ENCODE results near the gene PBX2.
"Not testable (repeated sequence)": the region's sequence is repeated elsewhere in the genome, so short reads cannot be mapped to it uniquely, and the experiment has no call there.

PBX2 gene

DNA sequence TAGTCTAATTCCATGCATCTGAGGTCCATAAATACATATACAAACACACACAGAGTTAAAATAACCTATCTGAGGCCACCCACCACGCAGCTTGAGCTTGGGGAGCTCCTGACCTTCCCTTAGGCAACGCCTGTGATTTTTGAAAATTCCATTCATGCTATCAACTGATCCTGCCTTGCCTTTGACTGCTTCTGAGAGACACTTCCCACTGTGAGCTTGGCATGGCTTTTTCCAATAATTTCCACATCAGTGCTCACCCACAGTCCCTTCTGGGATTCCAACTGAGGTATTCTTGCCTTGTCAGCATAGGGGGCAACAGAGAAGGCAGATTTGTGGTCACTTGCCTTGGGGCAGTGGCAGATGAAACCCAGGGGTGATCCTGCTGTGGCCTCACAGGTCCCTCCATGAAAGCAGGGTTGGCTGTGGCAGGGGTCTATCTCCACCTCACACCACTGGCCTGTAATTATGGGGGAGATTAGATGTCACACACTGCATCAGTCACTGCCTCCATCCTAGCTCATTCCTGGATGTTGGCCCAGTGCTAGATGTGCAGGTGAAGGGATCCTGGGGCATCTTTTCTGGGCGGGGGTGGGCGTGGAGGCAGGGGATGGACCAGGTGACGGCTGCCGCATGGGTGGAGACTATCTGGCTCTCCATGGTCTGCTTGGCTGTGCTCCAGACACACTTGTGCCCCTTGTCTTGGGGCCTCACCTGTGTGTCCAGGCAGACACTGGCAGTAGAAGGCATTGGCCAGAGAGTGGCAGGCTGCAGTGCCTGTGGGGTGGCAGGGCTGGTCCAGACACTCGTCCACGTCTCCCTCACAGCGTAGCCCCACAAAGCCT lies 13.6 kb upstream of the PBX2 start:
- no peak for DNase-seq (ENCODE audit: low read depth in 2 of 2)

DNA sequence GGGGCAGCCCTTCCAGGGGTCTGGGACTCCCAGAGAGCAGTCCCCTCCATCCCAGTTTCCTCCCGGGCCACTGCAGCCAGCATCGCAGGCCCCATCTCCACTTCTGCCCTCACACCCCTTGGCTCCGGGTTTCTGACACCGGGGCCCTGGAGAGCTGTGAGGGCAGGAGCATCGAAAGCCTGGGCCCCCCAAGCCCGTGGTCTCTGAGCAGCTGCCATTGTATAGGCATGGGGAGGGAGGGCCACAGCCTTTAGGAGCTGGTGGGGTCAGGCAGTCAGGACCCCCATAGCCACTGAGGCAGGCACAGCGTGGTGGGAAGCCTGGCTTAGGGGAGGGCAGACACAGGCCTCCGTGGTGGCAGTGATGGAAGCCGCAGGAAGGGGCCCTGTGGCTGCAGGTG lies 12.2 kb upstream of the PBX2 start:
- no peak for DNase-seq (ENCODE audit: low read depth in 2 of 2)

DNA sequence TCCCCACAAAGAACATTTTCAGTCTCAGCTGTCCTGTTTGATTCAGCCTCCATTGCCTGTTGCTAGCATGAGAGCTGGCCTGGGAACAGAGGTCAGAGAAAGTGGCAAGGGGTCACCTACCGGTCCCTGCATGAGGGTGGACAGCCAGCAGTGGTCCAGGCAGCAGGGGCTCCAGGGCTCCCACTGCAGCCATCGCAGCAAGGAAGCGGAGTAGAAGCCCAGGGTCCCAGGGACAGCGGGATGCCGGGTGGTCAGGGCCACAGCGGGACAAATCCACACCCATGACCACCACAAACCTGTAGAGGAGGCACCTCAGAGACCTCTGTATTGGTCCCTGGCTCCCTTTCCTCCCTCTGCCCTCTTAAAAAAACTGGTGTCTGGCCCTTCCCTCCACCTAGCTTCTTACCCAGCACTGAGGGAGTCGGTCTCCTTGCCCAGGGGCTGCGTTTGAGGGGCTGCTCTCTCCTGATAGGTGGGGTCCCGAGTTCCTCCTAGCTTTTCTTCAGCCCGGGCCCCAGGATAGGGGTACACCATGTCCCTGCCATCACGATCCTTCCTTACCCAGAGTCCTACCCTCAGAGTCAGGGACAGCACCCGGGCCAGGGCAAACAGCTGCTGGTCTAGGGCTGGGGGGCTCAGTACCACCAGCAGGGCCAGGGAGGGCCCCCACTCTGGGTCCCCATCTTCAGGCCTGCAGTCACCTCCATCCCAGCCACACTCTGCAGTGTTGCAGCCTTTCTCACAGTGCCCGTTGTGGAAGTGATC lies 10.9 kb upstream of the PBX2 start:
- no peak for DNase-seq (ENCODE audit: low read depth in 2 of 2)

DNA sequence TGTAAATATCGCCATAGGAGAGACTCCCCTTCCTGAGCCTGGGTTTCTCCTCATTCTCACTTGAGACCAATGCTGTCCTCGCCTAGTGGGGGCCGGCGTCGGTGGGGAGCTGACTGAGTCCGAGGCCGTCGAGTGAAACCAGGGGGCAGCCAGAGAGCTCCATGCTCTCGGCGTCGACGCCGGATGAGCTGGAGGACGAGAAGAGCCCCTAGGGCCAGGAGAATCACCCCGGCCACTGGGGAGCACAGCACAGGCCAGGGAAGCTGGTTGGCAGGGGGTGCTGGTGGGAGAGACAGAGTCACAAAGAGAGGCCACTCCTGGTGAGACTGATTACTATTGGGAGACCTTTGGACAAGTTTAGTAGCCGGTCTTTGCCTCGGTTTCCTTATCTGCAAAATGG lies 8.9 kb upstream of the PBX2 start:
- no peak for DNase-seq (ENCODE audit: low read depth in 2 of 2)

DNA sequence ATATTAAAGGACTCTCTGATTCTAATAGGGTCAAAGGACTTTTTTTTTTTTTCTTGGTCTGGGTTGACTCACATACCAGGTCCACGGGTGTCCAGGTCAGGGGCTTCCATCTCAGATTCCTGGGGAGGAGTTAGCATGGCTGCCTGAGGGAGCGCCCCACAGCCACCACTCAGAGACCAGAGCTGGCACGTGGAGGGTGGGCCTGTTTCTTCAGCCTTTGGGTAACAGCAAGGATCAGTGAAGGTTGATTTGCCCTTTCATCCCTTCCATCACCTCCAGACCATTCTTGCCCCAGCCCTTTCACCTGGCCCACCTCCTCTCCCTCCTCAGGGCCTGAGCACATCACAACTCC lies 8.3 kb upstream of the PBX2 start:
- no peak for DNase-seq (ENCODE audit: low read depth in 2 of 2)

GRCh38 chr6:32196682-32197616 lies 6.9 kb upstream of the PBX2 start:
- no peak for DNase-seq (ENCODE audit: low read depth in 2 of 2)

GRCh38 chr6:32195902-32196681 lies 6.1 kb upstream of the PBX2 start:
- peak; percentile 65 to 70 for DNase-seq (ENCODE audit: low read depth in 2 of 2)

DNA sequence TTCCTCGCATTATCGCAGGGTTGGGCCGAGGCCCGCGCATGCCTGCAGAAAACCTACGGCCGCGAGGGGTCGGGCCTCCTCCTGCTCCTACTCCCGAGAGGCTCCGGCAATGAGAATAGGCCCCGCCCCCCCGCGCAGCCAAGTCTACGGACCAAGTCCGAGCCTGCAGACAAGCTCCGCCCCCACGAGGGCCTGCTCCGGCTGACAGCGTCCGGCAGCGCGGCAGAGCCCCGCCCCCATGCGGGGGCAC lies 5.6 kb upstream of the PBX2 start:
- peak; percentile 100 for DNase-seq (ENCODE audit: low read depth in 2 of 2)

DNA sequence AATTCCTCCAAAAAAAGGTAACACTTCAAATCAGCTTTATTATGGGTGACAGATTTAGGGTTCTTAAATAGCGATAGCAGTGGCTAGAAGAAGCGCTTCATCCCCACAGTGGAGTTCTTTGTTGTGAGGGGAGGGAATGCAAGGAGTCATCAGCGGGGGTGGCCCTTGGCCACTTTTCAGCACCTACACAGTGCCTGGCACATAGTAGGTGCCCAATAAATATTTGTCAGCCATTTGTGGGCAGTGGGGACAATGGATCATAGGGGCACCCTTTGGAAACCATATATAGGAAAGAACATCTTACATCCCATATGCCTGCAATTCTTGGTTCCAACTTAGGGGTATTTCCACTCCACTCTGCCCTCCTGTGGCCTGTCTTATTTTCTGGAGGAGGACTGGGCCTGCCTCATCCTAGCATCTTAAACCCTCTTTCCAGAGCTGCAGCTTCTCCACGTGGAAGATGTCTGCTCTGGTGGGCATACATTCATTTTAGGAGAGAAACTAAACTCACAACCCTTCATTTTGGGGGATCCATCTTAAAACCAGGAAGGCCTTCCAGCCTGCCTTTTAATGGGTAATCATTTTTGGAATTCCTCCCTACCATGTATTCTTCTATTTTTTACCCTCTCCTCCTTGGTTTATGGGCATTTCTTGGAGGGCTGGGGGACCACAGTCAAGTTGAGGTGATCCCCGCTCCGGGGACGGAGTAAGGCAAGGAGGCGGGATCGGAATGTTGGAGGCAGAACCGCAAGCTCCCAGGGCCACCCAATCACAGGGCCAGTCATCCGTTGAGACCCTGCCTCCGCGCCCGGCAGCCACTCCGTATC lies 5.0 kb upstream of the PBX2 start:
- DNase-seq (ENCODE audit: low read depth in 2 of 2) = no peak

DNA sequence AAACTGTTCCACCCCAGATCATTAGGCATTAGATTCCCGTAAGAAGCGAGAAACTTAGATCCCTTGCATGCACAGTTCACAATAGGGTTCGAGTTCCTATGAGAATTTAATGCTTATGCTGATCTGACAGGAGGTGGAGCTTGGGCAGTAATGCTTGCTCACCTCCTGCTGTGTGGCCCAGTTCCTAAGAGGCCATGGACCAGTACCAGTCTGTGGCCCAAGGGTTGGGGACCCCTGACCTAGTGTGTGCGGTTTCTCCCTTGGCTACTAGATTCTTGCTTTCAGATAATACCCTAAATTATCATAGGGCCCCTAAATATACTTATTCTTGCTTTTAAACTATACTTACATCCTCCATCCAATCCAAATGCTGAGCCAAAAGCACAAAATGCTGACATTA lies 4.4 kb upstream of the PBX2 start:
- no peak for DNase-seq (ENCODE audit: low read depth in 2 of 2)

GRCh38 chr6:32193096-32193495 lies 3.1 kb upstream of the PBX2 start:
- not testable (repeated sequence) for DNase-seq (ENCODE audit: low read depth in 2 of 2)

- no peak for DNase-seq (ENCODE audit: low read depth in 2 of 2)
Observed at GRCh38 chr6:32192608-32193039, 2.6 kb upstream of the PBX2 start, which contains the start of gene GPSM3. TSS of gene GPSM3 (minus strand) at chr6:32192643. CDS start at chr6:32192513, 130 bp downstream.

DNA sequence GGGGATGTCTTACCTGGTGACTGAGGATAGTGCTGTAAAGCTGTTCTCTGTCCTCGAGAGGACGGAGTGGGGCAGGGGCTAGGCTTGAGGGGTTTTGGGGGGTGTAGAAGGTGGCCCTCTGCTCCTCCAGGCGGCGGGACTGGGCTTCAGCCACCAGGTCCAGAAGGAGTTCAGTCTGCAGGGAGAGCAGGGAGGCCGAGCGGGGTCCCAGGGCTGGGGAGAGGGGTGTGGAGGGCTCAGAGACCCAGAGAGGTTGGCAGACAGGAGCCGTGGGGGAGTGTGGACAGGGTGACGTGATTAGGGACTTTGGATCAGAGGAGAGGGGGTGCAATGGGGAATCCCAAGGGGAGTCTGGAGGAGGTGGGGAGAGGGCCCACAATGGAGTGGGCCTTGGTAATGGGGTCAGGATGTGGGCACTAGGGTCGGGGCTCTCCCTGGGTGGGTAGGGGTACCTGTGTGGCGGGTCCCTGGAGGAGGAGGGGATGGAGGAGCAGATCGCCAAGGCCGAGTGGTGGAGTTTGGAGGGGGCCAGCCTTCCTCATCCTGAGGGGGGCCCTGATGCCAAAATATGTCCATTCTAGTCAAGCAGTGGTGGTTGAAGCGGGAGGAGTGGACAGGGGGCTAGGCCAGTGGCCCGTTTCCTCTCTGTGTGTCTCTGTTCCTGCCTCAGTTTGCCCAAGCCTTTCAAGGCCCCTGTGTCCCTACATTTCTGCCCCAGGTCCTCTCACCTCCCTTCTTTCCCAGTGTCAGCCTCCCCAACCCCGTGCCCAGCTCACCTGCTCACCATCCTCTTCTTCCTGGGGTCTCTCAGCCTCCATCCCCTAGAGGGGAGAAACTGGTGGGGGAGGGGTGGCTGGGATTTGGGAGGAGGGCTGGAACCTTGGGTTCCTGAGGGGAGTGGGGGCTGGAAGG lies 1.9 kb upstream of the PBX2 start:
- DNase-seq (ENCODE audit: low read depth in 2 of 2) = no peak

DNA sequence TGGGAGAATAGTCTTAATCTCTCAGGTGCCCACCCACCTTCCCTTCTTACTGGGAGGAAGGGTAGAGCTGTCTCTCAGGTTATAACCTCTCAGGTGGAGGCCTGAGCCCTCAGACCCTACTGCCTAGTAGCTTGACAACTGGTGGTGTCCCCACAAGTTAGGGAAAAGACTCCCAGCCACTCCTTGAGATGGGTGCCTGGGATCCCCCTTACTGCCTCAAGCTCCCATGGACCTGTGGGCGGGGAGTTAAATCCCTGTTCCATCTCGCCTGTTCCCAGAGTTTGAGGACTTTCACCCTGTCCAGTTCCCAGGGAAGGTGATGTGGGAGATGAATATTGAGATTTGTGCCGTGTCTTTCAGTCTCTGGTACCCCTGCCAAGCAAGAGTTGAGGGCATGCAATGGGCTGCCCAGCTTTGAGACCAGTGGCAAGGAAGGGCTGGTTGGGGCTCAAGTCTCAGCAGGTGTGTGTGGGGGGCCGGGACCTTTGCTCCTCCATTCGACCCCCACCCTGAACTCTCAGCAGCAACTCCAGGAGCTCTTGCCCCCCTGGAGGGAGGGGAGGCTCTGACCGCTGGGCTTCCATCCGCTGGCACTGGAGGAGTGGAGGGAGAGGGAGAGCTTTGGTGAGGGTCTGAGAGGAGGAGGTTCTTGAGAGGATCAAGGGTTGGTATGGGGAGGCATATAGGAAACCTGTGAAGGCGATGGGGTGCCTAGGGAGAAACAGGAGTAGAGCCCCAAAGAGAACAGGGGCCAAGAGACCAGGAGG lies 1.1 kb upstream of the PBX2 start:
- no peak for DNase-seq (ENCODE audit: low read depth in 2 of 2)

- no peak for DNase-seq (ENCODE audit: low read depth in 2 of 2)
Observed at GRCh38 chr6:32189742-32190053, 304 bp downstream of the PBX2 start.

DNA sequence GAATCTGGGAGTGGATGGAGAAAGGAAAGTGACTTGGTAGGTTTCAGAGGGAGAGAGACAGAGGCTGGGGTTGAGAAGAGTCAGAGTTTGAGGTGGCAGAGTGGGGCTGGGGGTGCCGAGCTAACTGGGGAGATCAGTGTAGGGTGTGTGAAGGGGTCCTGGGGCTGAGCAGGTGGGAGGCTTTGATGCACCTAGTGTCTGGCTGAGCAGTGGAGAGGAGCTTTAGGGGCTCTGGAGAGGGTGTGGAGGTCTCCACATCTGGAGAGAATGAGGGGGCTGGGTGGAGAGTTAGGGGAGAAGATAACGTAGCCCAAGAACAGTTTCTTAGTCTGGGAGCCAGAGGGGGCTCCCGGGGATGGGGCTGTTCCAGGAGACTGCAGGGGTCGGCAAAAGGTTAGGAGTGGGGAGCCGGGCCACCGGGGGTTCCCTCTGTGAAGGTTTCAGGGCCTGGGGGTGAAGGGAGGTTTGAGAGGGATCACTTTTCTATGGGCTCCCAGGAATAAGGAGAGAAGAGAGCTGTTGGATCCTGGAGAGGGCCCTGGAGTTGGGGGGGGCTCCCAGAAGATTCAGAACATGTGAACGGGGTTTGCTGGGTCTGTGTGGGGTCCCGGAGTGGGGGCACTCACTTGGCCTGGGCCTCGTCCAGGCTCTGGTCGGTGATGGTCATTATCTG lies 797 bp downstream of the PBX2 start:
- DNase-seq (ENCODE audit: low read depth in 2 of 2) = no peak

DNA sequence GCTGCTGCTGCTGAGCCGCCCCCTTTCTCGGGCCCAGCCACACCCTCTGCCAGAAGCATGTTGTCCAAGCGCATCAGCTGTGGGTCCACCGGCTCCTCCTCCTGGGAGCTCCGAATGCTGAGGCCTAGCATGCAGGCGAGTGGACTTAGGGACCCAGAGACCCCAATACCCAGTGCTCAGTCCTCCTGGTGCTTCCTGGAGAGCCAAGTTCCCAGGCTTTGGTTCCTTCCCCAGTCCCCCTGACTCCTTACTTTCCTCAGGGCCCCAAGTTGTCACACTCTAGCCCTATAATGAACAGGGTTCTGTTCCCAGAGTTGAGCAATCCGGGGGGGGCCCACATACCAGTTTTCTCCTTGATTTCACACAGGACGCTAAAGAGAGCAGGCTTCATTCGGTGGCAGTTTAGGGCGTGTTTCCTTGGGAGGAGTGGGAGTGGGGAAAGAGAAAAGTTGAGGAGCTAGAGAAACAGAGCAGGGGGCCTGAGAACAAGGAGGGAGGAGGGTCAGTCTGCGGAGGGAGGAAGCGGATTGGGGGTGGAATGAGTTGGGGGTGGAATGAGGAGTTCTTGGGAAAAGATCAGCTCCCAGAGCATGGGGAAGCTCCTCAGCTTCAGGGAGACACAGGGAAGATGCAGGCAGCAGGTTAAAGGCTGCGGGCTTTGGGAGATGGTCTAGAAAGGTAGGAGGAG lies 1.5 kb downstream of the PBX2 start:
- no peak for DNase-seq (ENCODE audit: low read depth in 2 of 2)
